Hematopoietic multipotent progenitor cell (in vitro differentiated cells): ENCODE results near the gene HACD3. TPM values are rescaled to one million over a fixed set of nuclear protein-coding genes. Genes with fewer than 3 reads are reported as not detected.
A peak's percentile ranks its signal among the peaks of the same experiment; 100 is the strongest.

Source experiments
- DNase-seq, 3 donors: peaks; one replicate each; pipeline ENCODE4 v3.0.0-alpha.2; 2011 to 2015; ENCODE audit warnings: low read depth in 2 of 3, low spot score in 2 of 3
- total RNA-seq: library from RNA; depleted of rRNA; stranded (reverse); fragments of >200 nt; gene quantifications from one replicate; pipeline ENCODE4 v1.2.3, GENCODE V29; 2012

HACD3 gene, protein sequence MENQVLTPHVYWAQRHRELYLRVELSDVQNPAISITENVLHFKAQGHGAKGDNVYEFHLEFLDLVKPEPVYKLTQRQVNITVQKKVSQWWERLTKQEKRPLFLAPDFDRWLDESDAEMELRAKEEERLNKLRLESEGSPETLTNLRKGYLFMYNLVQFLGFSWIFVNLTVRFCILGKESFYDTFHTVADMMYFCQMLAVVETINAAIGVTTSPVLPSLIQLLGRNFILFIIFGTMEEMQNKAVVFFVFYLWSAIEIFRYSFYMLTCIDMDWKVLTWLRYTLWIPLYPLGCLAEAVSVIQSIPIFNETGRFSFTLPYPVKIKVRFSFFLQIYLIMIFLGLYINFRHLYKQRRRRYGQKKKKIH
- total RNA-seq = 32.3 TPM

DNA sequence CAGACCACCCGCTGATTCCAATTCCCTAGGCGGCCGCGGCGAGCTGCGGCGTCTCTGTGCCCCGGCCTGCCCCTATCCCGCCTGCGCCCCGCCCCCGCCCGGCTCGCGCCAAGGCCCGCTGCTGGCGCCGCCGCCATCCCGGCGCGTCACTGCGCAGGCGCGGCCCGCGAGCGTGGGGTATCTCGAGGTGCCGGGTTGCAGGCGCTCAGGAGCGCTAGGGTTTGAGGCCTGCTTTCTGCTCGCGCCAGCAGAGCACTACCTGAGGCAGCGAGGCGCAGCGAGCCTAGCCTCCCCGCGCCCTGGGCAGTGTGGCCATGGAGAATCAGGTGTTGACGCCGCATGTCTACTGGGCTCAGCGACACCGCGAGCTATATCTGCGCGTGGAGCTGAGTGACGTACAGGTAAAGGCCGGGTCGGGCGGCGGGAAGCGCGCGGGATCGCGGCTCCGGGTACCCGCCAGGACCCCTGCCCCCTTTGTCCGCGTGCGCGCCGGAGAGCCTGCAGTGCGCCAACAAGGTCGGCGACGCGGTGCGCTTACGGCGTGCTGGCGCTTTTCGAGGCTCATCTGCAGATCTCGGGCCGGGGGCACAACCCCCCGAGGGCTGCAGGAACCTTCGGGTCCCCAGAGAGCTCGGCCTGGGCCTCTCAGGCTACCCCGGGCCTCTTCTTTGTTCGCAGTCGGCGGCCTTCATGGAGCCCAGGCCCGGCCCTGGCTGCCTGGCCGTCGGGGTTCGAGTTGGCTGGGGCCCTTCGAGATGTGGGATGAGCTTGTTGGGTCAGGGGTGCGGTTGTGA lies at the start of gene HACD3:
Gene HACD3, plus strand, starts transcription at position 146 of the 794 bp plus-strand sequence. Its CDS starts 169 bp downstream, at position 315.
- peak; percentile 82 to 90 (median 86) for DNase-seq

DNA sequence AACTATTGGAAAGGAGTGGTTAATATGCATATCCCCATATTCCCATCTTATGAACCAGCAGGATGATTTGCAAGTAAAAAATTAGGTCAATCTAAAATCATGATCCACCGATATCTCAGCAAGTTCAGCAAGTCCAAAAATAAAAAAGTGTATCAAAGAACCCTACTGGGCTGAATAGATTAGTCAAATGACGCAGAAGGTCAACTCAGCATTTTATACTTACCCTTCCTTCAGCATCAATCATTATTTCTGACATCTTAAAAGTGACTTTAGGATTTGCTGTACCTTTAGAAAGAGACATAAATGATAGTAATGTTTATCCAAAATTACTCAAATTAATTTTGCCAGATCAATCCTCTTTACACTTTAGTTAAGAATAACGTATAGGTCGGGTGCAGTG lies 45.4 kb upstream of the HACD3 start:
- DNase-seq = no peak

- DNase-seq = no peak
These were observed 36.2 kb upstream of the HACD3 start for GRCh38 chr15:65494076-65494475.

GRCh38 chr15:65509321-65509720 lies 20.9 kb upstream of the HACD3 start:
- no peak for DNase-seq

DNA sequence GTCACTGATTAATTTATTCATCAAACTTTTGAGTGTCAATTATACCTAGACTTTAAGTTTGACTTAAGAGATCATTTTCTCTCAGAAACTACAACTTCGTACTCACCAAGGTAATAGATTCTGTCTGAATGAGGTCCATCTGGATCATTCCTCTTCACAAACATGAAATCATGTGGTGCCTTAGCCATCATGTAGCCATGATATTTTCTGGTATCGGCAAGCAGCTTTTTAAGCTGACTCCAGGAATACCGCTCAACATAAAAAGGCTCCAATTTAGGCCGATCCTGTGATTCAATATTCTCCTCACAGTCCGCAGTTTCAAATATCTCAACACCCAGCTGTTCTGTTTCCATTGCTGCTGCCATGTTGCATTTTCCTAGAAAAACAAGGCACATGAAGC lies 18.1 kb upstream of the HACD3 start:
- DNase-seq = no peak

- DNase-seq = peak in 1 of 3 donors; percentile 8
These were observed 17.4 kb upstream of the HACD3 start for GRCh38 chr15:65512807-65513416.

DNA sequence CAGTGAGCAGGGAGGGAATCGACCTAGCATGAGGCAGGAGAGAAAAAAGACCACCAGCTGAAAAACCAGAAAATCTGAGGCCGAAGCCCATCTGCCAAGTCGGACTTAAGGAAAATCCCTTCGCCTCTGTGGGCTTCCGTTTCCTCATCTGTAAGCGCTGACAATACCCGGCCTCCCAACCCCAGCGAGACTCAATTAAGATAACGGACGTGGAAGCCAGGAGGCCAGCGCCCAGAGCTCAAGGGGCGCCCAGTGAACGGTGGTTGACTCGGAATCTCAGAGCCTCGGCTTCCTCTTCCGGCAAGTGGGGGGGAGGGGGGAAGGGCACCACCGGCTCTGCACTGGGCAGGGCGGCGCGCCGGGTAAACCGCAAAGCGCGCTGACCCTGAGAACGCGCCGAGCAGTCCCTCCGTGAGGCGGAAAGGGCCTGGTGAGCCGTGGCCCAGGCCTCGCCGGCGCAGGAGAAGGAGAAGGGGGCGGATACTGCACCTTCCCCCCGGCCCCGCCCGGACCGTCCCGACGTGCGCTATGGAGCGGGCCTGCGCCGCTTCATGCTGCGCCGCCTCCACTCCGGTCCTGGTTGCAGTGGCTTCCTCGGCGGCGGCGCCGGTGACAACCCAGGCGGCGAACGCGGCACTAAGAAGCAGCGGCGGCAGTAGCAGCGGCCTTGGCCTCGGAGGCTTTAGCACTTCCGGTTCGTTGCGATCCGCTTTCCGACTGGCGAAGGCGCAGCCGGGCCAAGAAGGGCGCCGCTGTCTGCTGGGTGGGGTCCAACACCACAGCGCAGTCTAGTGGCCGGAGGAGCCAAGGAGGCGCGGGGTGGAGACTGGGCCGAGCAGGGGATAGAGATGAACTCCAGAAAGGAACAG lies 13.0 kb upstream of the HACD3 start, which contains the start of gene DPP8:
Gene DPP8, minus strand, starts transcription at position 693 of the 869 bp plus-strand sequence. CDS start 5,136 bp downstream, outside the sequence.
- peak; percentile 78 to 95 (median 95) for DNase-seq

DNA sequence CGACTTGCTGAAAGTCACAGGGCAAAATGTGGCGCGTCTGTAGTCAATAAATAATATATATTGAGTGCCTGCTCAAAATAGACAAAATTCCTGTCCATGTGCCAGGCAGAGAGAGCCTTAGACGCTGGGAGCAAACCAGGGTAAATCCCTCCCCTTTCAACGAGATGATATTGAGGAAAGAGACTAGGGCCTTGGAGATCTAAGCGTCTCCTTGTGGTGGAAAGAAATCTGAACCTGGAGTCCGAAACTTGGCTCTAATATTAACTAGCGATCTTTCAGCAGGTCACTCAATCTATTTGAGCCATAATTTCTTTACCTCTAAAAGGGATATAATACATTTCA lies 12.4 kb upstream of the HACD3 start:
- DNase-seq = no peak

DNA sequence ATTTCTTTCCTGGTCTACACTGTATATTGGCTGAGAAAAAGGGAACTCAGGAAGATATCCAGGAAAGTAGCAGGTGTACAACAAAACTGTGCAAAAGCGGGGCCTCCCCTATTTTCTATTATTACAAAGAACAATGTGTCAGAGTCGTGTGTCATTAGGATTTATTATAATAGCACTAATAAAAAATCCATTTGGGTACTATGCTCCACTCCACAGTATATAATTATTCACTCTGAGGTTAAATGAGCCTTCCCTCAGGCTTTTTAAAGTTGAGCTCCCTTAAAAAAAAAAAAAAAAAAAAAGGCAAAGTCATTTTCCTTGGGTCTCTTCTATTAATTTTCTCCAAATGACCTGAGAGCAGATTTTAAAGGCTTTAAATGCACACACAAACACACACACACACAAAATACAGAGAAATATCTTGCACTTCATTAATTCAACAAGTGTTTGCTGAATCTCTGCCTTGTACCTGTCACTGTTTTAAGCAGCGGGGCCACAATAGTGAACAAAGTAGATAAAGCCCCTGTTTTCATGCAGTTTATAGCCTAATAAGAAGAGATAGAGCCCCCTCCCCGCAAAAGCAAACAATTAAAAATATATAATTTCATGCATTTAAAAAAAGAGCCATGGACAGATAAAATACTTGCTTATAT lies 11.5 kb upstream of the HACD3 start:
- DNase-seq = no peak

- DNase-seq = peak in 1 of 3 donors; percentile 11
These were observed 8.9 kb upstream of the HACD3 start for GRCh38 chr15:65521350-65521749.

- no peak for DNase-seq
These were observed 6.0 kb upstream of the HACD3 start for GRCh38 chr15:65524226-65524625.

- no peak for DNase-seq
These were observed 4.6 kb upstream of the HACD3 start for GRCh38 chr15:65525622-65526021.

DNA sequence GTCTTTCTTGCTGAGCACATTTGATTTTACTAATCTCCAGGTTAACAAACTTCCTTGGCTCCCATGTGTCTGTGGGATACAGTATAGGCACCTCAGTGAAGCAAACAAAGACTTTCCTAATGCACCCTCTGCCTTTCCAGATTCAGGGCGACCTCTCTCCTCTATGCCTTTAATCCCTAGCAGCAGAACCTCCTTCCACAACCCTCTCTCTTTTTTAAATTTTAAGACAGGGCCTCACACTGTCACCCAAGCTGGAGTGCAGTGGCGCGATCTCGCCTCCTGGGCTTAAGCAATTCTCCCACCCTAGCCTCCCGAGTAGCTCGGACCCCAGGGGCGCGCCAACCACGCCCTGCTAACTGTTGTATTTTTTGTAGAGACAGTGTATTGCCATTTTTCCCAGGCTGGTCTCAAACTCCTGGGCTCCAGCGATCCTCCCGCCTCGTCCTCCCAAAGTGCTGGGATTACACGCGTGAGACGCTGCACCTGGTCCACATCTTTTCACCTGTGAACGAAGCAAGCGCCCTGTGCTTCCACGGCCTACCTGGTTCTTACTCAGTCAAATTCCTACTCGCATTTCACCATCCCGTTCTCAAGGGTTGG lies 1.7 kb upstream of the HACD3 start:
- no peak for DNase-seq

DNA sequence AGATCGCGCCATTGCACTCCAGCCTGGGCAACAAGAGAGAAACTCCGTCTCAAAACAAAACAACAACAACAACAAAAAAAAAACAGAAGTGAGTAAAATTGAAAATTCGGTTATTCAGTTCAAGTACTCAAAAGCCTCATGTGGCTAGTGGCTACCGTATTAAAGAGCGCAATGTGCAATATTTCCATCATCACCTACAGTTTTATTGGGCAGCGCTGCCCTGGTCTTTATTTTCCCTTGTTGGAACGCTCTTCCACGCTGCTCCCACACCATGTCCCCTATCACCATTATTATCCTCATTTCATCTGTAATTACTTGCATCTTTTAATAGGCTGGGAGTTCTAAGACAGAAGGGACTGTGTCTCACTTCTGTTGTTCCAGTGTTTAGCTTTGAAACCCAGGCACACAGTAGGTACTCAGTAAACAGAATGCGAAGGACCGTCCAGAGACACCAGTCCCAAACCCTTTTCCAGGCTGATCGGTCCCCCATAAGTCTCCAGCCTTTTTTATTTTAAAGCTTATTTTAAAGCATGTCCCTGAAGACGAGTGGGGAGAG lies 423 bp upstream of the HACD3 start:
- DNase-seq = peak in 1 of 3 donors; percentile 13

DNA sequence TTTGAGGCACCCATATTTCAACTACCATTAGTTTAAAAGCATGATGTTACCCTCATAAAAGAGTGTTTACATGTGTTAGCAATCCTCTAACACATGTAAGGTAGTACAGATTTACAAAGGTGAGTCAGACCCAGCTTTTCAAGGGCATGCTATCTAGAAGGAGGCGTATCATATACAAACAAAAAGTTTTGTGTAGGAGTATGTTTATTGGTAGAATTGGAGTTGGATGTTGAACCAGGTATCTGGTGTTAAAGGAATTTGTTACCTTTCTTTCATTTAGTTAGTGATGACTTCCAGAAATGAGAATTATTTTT lies 2.4 kb downstream of the HACD3 start:
- DNase-seq = no peak

- no peak for DNase-seq
These were observed 2.9 kb downstream of the HACD3 start for GRCh38 chr15:65533057-65533756.

DNA sequence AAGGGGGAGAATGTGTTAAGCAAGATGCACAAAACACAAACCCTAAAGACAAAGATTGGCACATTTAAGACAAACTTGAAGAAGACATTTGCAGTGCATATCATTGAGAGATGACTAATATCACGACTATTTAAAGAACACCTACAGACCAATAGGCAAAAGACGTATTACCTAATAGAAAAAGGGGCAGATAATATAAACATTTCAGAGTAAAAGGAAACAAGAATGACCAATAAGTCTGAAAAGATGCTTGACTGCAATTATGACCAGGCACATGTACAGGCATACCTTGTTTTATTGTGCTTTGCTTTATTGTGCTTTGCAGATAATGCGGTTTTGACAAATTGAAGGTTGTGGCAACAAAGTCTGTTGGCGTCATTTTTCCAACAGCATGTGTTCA lies 4.9 kb downstream of the HACD3 start:
- no peak for DNase-seq

DNA sequence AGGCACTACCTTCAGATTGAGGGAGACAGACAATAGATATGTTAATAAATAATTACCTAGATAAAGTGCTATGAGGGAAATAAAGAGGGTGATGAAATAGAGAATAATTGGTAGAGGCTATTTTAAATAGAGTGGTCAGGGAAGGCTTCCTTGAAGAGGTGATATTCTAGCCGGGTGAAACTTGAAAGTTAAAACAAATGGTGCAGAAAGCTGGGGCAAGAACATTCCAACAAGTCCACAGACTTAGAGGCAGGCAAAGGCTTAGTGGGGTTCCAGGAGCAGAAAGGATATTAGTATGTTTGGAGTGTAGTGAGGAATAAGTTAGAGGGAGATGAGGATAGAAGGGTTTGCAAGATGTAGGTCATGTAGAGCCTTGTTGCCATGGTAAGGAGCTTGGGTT lies 10.1 kb downstream of the HACD3 start:
- no peak for DNase-seq
